KMS-11 (cell line): ENCODE data around the gene VWCE.

ENCODE experiments used
- H2AFZ ChIP-seq: fragments of 200-600 bp; sonication (generic); 2 replicates; pipeline ENCODE4 v1.6.1; 2016; ENCODE audit warnings: antibody characterized with exemption, mixed run types, low read depth
- H3K27ac ChIP-seq: fragments of 200-600 bp; sonication (generic); 2 replicates; pipeline ENCODE4 v1.6.1; 2016; ENCODE audit warnings: mild to moderate bottlenecking, mixed run types
- H3K27me3 ChIP-seq: fragments of 200-600 bp; sonication (generic); 2 replicates; pipeline ENCODE4 v1.6.1; 2017; ENCODE audit warnings: mild to moderate bottlenecking, low read depth, mixed run types, moderate library complexity; ENCODE audit not compliant: insufficient read depth
- H3K36me3 ChIP-seq: fragments of 200-600 bp; sonication (generic); 2 replicates; pipeline ENCODE4 v1.6.1; 2017; ENCODE audit warnings: mild to moderate bottlenecking, mixed run types; ENCODE audit not compliant: insufficient read depth
- H3K4me1 ChIP-seq: fragments of 200-600 bp; sonication (generic); 2 replicates; pipeline ENCODE4 v1.6.1; 2016; ENCODE audit warnings: mild to moderate bottlenecking, low read depth, mixed run types; ENCODE audit not compliant: poor library complexity, severe bottlenecking
- H3K4me2 ChIP-seq: fragments of 200-600 bp; sonication (generic); 2 replicates; pipeline ENCODE4 v1.7.0; 2016; ENCODE audit warnings: mild to moderate bottlenecking, mixed run types
- H3K4me3 ChIP-seq: fragments of 200-600 bp; sonication (generic); IDR thresholded peaks from 2 replicates; pipeline ENCODE4 v1.6.1; 2017; ENCODE audit warnings: low read depth, low read length, mixed read lengths; ENCODE audit not compliant: insufficient read depth
- H3K79me2 ChIP-seq: fragments of 200-600 bp; sonication (generic); 2 replicates; pipeline ENCODE4 v1.6.1; 2016; ENCODE audit warnings: low read depth, mixed run types; ENCODE audit not compliant: insufficient read depth
- H3K9ac ChIP-seq: fragments of 200-600 bp; sonication (generic); 2 replicates; pipeline ENCODE4 v1.6.1; 2016; ENCODE audit warnings: mild to moderate bottlenecking, mixed run types
- H4K20me1 ChIP-seq: fragments of 200-600 bp; sonication (generic); 2 replicates; pipeline ENCODE4 v1.6.1; 2016; ENCODE audit warnings: mild to moderate bottlenecking, mixed run types; ENCODE audit not compliant: insufficient read depth
- CTCF ChIP-seq: fragments of 200-600 bp; sonication (generic); conservative IDR thresholded peaks from 2 replicates; pipeline ENCODE4 v1.6.1; 2017; ENCODE audit warnings: low read depth, mild to moderate bottlenecking, antibody characterized with exemption, low read length, moderate library complexity, mixed read lengths

The VWCE gene

DNA sequence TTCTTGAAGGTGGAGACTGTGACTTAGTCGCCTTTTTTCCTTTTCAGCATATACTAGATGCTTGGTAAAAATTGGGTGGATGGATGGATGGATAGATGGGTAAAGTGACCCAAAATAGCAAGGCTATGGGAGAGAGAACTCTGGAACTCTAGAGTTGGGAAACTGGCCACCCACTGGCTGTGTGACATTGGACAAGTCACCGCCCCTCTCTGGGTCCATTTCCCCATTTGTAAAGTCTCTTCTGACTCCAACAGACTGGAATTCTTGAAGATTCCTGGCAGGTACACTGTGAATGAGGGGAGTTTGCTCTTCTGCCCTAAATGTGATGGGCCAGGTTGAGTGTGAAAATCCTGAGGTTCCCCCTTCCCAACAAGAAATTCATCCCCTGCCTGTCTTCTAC, 45.9 kb upstream of the VWCE start:
- Histone ChIP-seq H3K9ac (no peak overlapping the region), H3K79me2 (no peaks in the 10 kb centered on the region), H4K20me1 (no peaks in the 10 kb centered on the region), H3K4me3 (no peak overlapping the region), H3K27me3 (no peaks in the 10 kb centered on the region), H2AFZ (no peak overlapping the region), H3K4me1 (peaks cover 13% of the 10 kb centered on the region), H3K27ac (no peak overlapping the region), H3K36me3 (no peaks in the 10 kb centered on the region), H3K4me2 (no peak overlapping the region)
- no peak for TF ChIP-seq CTCF

GRCh38 chr11:61339490-61339878, 44.4 kb upstream of the VWCE start:
- no peak for TF ChIP-seq CTCF
- Histone ChIP-seq H3K4me3 (no peak overlapping the region), H3K27ac (no peak overlapping the region), H3K27me3 (no peaks in the 10 kb centered on the region), H4K20me1 (no peaks in the 10 kb centered on the region), H3K9ac (no peak overlapping the region), H3K79me2 (no peaks in the 10 kb centered on the region), H3K4me2 (no peak overlapping the region), H3K4me1 (peaks cover 27% of the 10 kb centered on the region), H2AFZ (no peak overlapping the region), H3K36me3 (no peaks in the 10 kb centered on the region)

DNA sequence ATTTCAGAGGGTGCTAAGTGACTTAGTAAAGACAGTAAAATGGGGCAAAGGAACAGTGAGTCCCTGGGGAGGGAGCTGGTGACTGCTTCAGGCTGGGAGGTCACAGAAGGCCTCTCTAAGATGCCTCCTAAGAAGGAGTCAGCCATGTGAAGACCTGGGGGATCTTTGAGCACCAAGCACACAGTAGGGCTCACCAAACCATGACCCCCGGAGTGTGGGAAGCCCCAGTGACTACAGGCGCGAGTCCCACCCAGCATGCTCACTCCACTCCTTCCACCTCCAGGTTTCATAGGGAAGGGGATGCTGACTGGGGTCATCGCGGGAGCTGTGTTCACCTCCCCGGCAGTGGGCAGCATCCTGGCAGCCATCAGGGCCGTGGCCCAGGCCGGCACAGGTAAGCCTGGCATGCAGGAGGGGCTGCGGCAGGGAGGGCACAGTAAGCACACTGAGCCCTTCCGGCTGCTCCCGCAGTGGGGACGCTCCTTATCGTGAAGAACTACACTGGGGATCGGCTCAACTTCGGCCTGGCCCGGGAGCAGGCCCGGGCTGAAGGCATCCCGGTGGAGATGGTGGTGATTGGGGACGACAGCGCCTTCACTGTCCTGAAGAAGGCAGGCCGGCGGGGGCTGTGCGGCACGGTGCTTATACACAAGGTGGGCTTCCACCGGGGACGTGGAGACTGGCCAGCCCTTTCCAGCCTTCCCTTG, 43.8 kb upstream of the VWCE start:
- Histone ChIP-seq H3K36me3 (no peaks in the 10 kb centered on the region), H3K9ac (no peak overlapping the region), H3K27ac (no peak overlapping the region), H3K4me2 (no peak overlapping the region), H3K27me3 (no peaks in the 10 kb centered on the region), H3K4me1 (peaks cover 31% of the 10 kb centered on the region), H3K4me3 (no peak overlapping the region), H2AFZ (no peak overlapping the region), H4K20me1 (no peaks in the 10 kb centered on the region), H3K79me2 (0 out of 2 replicates have a peak, but pooled peaks cover 2% of the 10 kb centered on the region)
- TF ChIP-seq CTCF: no peak

GRCh38 chr11:61337706-61338470, 42.8 kb upstream of the VWCE start:
- Histone ChIP-seq H3K36me3 (no peaks in the 10 kb centered on the region), H3K79me2 (peaks cover 9% of the 10 kb centered on the region; the same call in 1 of the 2 replicates), H3K4me2 (no peak overlapping the region), H3K27me3 (no peaks in the 10 kb centered on the region), H2AFZ (no peak overlapping the region), H3K4me1 (peaks cover 36% of the 10 kb centered on the region), H3K4me3 (no peak overlapping the region), H3K9ac (no peak overlapping the region), H3K27ac (no peak overlapping the region), H4K20me1 (no peaks in the 10 kb centered on the region)
- TF ChIP-seq CTCF: no peak
